Upper lobe of right lung (tissue), 1 donor: ENCODE results near the gene TTC23L. TPM values are rescaled to one million over a fixed set of nuclear protein-coding genes. Genes with fewer than 3 reads are reported as not detected.

Experiments used
- ATAC-seq: fragments of 200-7000 bp; cut with Tn5 transposase; one replicate; pipeline ENCODE4 v1.9.1; 2020; ENCODE audit warnings: mild to moderate bottlenecking, moderate library complexity
- DNase-seq: peaks from one replicate; pipeline ENCODE4 v3.0.0-alpha.2; 2020
- H3K27ac ChIP-seq: fragments of 200-600 bp; one replicate; pipeline ENCODE4 v1.8.0; 2022
- H3K27me3 ChIP-seq: fragments of 200-600 bp; one replicate; pipeline ENCODE4 v1.8.0; 2022; ENCODE audit warnings: mild to moderate bottlenecking
- H3K36me3 ChIP-seq: fragments of 200-600 bp; one replicate; pipeline ENCODE4 v1.8.0; 2022
- H3K4me1 ChIP-seq: fragments of 200-600 bp; one replicate; pipeline ENCODE4 v1.8.0; 2022
- H3K4me3 ChIP-seq: fragments of 200-600 bp; one replicate; pipeline ENCODE4 v1.8.0; 2022; ENCODE audit warnings: mild to moderate bottlenecking
- H3K9me3 ChIP-seq: fragments of 200-600 bp; one replicate; pipeline ENCODE4 v1.8.0; 2022
- CTCF ChIP-seq: fragments of 200-600 bp; IDR thresholded peaks from one replicate; pipeline ENCODE4 v1.8.0; 2022; ENCODE audit warnings: antibody characterized with exemption
- intact Hi-C: fragments of 100-400 bp; cut with DNase I; formaldehyde crosslinking; loops from one replicate; pipeline ENCODE4 v1.11.0; 2022
- total RNA-seq: library from RNA; stranded (reverse); fragmentation: NEBNext Ultra II Directional; extraction: Animal tissue kit (Norgen Biotek cat#: 25700); gene quantifications from one replicate; pipeline ENCODE4 v1.2.1, GENCODE V29; 2021
- donor health status: DM: no; HTN: yes; CAD: no; lungs with severe emphysema.

TTC23L gene
- total RNA-seq, 1 donor from 2014 or later: 0.20 TPM

- intact Hi-C loops: no loop called here
- H3K36me3 ChIP-seq: peaks cover 33% of the 10 kb centered on the region
These were observed 36.0 kb upstream of the TTC23L start for GRCh38 chr5:34802834-34803563.

GRCh38 chr5:34803974-34804732 lies 34.8 kb upstream of the TTC23L start:
- no peak for TF ChIP-seq CTCF
- no peaks in the 10 kb centered on the region for H3K9me3 ChIP-seq
- DNase-seq: no peak
- no peaks in the 10 kb centered on the region for H3K4me1 ChIP-seq
- H3K27ac ChIP-seq: no peak overlapping the region
- no peaks in the 10 kb centered on the region for H3K27me3 ChIP-seq
- no peak overlapping the region for H3K4me3 ChIP-seq
- no peak for ATAC-seq
- intact Hi-C loops: no loop called here
- H3K36me3 ChIP-seq: peaks cover 33% of the 10 kb centered on the region

More at GRCh38 chr5:34802834-34803563, 36.0 kb upstream of the TTC23L start:
- Histone ChIP-seq H3K4me1 (no peaks in the 10 kb centered on the region), H3K9me3 (no peaks in the 10 kb centered on the region), H3K27ac (no peak overlapping the region), H3K4me3 (no peak overlapping the region), H3K27me3 (no peaks in the 10 kb centered on the region)
- DNase-seq (no peak), ATAC-seq (no peak)
- no peak for TF ChIP-seq CTCF

GRCh38 chr5:34804913-34805312 lies 34.1 kb upstream of the TTC23L start:
- TF ChIP-seq CTCF: no peak
- no peaks in the 10 kb centered on the region for H3K4me1 ChIP-seq
- H3K4me3 ChIP-seq: no peak overlapping the region
- H3K27me3 ChIP-seq: no peaks in the 10 kb centered on the region
- DNase-seq (no peak), ATAC-seq (no peak)
- intact Hi-C loops: no loop called here
- H3K36me3 ChIP-seq: peaks cover 33% of the 10 kb centered on the region
- H3K27ac ChIP-seq: no peak overlapping the region
- H3K9me3 ChIP-seq: no peaks in the 10 kb centered on the region

GRCh38 chr5:34806532-34806931 lies 32.4 kb upstream of the TTC23L start:
- H3K27me3 ChIP-seq: no peaks in the 10 kb centered on the region
- intact Hi-C loops: no loop called here
- no peaks in the 10 kb centered on the region for H3K9me3 ChIP-seq
- no peak overlapping the region for H3K4me3 ChIP-seq
- H3K27ac ChIP-seq: no peak overlapping the region
- TF ChIP-seq CTCF: no peak
- DNase-seq: no peak
- H3K36me3 ChIP-seq: peaks cover 20% of the 10 kb centered on the region
- no peaks in the 10 kb centered on the region for H3K4me1 ChIP-seq
- no peak for ATAC-seq

GRCh38 chr5:34811706-34812105 lies 27.3 kb upstream of the TTC23L start:
- Histone ChIP-seq H3K4me1 (no peaks in the 10 kb centered on the region), H3K36me3 (peaks cover 20% of the 10 kb centered on the region), H3K9me3 (no peaks in the 10 kb centered on the region), H3K27me3 (no peaks in the 10 kb centered on the region), H3K27ac (no peak overlapping the region), H3K4me3 (no peak overlapping the region)
- no peak for DNase-seq
- intact Hi-C loops: no loop called here
- no peak for TF ChIP-seq CTCF
- ATAC-seq: no peak
